Measurements from ENCODE around the gene ZNF277.
"Not testable (repeated sequence)": the region's sequence is repeated elsewhere in the genome, so short reads cannot be mapped to it uniquely, and the experiment has no call there.

ZNF277 gene

GRCh38 chr7:112213735-112214134, 7.2 kb downstream of the ZNF277 start:
- no peak for DNase-seq

DNA sequence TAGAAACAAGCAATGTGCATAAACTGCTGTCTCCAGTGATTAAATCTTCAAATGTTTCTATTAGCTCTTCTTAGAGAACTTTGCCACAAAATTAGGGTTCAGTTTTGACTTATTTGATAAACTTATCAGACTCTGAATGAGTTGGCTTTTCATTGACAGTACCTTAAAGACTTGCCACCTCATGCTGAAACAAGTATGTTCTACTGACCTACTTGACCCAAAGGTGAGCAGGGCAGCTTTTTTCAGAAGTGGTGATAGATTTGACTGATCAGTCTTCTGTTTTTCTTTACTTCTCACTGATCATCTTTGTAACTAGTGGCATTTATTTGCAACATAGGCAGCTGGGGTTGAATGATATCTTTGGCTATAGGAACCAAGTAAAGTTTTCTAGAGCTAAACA, 7.8 kb downstream of the ZNF277 start:
- DNase-seq: no peak

GRCh38 chr7:112214883-112215282, 8.4 kb downstream of the ZNF277 start:
- DNase-seq: no peak

DNA sequence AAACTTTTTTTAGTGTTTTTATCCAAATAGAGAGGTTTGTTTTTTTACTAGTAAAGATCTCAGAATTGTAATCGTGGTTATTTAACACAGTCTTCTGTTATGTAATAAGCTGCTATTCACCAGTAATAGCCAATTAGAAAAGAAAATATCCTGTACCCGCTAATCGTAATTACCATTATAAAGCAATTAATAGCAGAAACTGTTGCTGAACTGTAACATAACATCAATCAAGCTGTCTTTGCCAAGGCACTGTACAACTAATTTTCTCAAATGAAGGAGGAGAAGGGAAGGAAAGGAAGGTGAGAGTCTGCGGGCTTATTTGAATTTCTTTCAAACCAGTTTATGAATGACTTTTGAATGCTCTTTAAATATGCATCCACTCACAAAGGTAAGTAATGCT, 9.3 kb downstream of the ZNF277 start:
- no peak for DNase-seq

GRCh38 chr7:112220877-112221434, 14.5 kb downstream of the ZNF277 start:
- no peak for DNase-seq

DNA sequence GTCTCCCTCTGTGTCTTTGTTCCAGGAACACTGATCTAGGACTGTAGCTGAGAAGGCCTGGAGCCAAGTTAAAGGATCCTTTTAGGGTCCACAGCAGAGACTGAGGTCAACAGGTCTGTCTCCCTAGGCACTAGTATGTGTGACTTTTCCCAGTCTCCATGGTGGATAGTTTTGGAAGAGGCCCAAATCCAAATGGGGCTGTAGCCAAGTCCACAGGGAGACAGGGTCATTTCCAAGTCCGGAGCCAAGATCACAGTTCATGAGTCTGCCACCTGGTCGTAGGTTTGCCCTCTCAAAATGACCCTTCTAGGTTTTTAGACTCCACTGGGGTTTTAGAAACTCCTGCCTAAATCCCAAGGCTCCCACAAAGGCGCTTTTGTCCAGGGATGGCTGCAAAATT, 16.8 kb downstream of the ZNF277 start:
- no peak for DNase-seq

GRCh38 chr7:112224186-112224585, 17.7 kb downstream of the ZNF277 start:
- no peak for DNase-seq

DNA sequence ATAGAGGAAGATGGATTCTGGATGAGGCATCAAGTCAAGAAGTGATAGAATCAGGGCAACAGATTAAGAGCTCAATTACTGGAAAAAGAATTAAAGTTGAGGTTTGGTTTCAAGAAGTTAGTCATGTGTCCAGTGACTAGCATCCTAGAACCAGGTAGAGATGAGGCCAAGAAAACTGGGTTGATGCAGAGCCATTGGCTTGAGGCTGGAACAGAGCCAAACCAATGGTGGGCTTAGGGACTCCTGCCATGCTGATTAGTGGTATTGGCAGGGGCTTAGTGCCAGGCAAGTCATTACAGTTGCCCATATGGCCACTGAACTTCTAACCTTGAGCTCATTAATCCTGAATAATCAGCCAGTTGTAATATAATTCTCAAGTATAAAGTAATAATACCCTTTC, 18.5 kb downstream of the ZNF277 start:
- no peak for DNase-seq

DNA sequence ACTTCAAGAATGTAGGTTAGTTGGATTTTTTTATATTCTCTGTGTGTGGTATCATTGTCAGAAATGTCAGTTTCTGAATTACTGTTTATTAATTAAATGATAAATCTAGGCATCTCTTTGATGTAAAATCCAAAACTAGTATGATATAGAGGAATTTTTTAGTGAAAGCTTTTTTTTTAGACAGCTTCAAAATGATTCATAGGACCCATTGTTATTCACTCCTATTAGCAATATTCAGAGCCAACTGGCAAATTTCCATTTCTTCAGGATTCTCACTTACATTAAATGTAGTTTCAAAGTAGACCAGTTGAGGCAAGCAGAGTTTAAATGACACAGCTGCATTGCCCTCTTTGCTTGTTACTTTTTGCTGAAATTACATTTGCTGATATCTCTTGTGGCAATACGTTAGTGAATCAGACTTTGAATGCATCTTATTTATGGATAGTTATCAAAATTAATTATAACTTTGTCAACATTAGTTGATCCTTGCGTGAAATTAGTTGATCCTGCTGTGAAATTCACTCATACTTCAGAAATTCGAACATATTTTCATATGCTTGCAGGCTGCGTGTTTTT, 20.3 kb downstream of the ZNF277 start:
- DNase-seq: no peak

- no peak for DNase-seq
These were observed 22.1 kb downstream of the ZNF277 start for GRCh38 chr7:112228632-112229031.

GRCh38 chr7:112232212-112232978, 25.9 kb downstream of the ZNF277 start:
- DNase-seq: no peak

GRCh38 chr7:112233048-112233697, 26.7 kb downstream of the ZNF277 start:
- DNase-seq: no peak

DNA sequence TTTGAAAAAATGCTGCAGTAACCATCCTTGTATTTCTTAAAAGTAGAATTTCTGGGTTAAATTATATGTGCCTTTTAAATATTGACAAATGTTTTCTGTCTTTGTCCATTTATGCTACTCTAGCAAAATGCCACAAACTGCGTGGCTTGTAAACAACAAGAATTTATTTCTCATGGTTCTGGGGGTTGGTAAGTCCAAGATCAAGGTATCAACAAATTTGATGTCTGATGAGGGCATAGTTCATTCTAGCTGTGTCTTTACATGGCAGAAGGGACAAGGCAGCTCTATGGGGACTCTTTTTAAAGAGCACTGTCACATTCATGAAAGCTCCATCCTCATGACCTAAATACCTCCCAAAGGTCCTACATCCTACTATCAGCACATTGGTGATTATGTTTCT, 27.7 kb downstream of the ZNF277 start:
- DNase-seq: no peak

GRCh38 chr7:112236597-112236996, 30.1 kb downstream of the ZNF277 start:
- DNase-seq: no peak

- DNase-seq: no peak
These were observed 31.8 kb downstream of the ZNF277 start for GRCh38 chr7:112238330-112238729.

DNA sequence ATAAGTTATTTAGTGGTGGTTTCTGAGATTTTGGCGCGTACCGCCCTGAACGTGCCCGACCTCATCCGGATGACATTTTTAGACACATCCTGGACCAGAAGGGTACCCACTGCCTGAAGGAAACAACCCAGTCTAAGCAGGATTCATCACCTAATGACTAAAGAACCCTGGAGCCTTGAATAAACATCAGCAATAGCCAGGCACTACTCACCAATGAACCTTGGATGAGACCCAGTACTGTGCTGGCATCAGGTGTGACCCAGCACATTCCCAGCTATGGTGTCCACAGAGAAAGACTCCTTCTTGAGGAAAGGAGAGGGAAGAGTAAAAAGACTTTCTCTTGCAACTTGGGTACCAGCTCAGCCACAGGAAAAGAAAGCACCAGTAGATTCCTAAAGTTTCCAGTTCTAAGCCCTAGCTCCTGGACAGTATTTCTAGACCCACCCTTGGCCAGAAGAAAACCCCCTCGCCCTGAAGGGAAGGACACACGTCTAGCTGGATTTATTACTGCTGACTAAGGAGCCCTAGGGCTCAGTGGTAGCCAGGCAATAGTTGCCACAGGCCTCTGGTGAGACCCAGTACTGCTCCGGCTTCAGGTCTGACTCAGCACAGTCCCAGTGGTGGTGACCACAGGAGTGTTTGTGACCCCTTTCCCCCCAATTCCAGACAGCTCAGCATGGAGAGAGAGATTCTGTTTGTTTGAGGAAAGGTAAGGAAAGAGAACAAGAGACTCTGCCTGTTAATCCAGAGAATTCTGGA, 32.5 kb downstream of the ZNF277 start:
- no peak for DNase-seq

DNA sequence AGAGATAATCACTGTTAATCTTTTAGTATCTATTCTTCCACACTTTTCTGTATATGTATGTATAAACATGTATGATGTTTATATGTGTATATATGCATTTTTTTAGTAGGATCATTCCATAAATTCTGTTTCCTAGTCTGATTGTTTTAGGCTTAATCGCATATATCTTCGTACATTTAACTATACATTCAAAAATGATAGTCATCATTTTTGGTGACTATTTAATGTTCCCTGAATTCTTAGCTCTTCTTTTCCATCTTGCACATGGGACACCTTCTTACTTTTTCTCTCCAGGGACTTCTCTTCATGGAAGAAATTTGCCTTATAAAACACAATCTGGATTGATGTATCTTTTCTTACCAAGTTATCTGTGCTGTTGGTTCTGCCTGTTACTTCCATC, 42.1 kb downstream of the ZNF277 start:
- DNase-seq: no peak

- DNase-seq: not testable (repeated sequence)
These were observed 43.5 kb downstream of the ZNF277 start for GRCh38 chr7:112249967-112250366.

DNA sequence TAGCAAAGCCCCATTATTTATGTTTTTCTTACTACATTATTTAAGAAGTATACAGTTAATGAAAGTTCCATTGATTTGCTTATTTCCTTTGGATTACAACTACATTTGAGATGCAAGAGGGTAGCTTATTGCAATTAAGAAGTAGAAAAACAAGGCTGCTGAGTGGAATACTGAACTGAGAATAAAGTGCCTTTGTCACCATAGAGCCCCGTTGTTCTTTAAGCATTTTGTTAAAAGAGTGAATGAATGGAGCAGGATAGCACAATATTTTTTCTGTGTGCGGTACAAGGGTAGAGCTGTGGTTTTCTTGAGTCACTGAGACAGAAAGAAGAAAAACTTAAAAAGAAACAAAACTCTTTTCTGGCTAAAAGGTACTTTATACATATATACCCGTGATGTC, 45.6 kb downstream of the ZNF277 start:
- no peak for DNase-seq

DNA sequence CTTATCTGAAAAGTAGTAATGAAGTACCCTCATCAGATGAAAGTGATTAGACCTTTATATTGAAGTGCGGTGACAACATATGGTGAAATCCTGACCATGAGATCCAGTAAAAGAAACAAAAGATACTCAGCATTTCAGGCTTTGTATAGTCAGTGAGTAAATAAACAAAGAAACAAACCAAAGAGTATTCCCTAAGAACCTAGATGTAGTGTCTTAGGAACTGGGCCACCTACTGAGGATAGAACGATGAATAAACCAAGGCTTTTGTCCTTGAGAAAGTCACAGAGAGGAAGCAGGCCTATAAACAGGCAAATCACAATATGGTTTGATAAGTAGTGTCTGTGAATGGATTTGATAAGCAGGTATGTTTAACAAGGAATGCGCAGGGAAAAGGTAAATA, 46.2 kb downstream of the ZNF277 start:
- no peak for DNase-seq

- DNase-seq: no peak
These were observed 47.7 kb downstream of the ZNF277 start for GRCh38 chr7:112254156-112254555.

DNA sequence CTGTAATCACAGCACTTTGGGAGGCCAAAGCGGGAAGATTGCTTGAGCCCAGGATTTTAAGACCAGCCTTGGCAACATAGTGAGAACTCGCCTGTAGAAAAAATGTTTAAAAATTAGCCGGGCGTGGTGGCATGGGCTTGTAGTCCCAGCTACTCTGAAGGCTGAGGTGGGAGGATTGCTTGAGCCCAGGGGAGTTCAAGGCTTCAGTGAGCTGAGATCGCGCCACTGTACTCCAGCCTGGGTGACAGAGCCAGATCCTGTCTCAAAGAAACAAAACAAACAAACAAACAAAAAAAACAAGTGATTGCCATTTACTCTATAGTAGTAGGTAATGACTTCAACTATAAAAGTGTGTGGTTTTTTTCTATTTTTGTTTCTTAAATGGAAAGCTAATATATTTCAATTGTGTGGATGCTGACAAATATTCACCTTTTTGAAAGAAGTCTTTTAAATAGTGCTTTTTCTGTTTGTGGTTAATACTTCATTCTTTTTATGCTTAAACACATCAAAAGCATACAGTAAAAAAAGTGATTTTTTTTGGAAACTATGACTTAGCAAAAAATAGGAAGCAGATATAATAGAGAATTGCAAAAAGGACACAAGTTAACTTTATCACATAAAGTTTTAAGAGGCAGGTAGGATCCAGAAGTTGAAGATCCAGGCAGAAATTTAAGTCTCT, 48.4 kb downstream of the ZNF277 start:
- no peak for DNase-seq

- DNase-seq: no peak
These were observed 48.9 kb downstream of the ZNF277 start for GRCh38 chr7:112255388-112255720.

All from bone marrow (tissue), 2 donors.